Right cardiac atrium (tissue), 5 donors: Measurements from ENCODE around the gene SDCCAG8. TPM values are rescaled to one million over a fixed set of nuclear protein-coding genes. Genes with fewer than 3 reads are reported as not detected.

Experiments
- ATAC-seq, 2 donors: fragments of 200-7000 bp; cut with Tn5 transposase; one replicate each; pipeline versions ENCODE4 v1.8.0 to v1.9.1; 2020; ENCODE audit warnings: moderate library complexity in 2 of 2, mild to moderate bottlenecking in 1 of 2
- DNase-seq, 3 donors: peaks; one replicate each; pipeline ENCODE4 v3.0.0-alpha.2; 2020
- H3K27ac ChIP-seq: one replicate; pipeline ENCODE4 v1.5.1; 2013; ENCODE audit warnings: mild to moderate bottlenecking, low read length, control low read depth, moderate library complexity
- H3K27me3 ChIP-seq: one replicate; pipeline ENCODE4 v1.6.1; 2013; ENCODE audit not compliant: control insufficient read depth, insufficient read depth
- H3K4me1 ChIP-seq: one replicate; pipeline ENCODE4 v1.6.1; 2013; ENCODE audit warnings: low read length; ENCODE audit not compliant: control insufficient read depth, insufficient read depth
- H3K4me3 ChIP-seq: one replicate; pipeline ENCODE4 v1.5.1; 2013; ENCODE audit warnings: low read length, control low read depth
- H3K9me3 ChIP-seq: one replicate; pipeline ENCODE4 v1.6.1; 2013; ENCODE audit warnings: low read length; ENCODE audit not compliant: control insufficient read depth
- WGBS: extraction: QIAGEN DNeasy Blood & Tissue Kit; methylation state at CpG from one replicate; pipeline ENCODE4 v1.1.7; 2013; 5-methylcytosine and 5-hydroxymethylcytosine counted together
- intact Hi-C, 4 donors: fragments of 100-400 bp; cut with DNase I; formaldehyde crosslinking; loops; one replicate each; pipeline versions ENCODE4 v1.11.0 to v1.14.0; 2022 to 2023
- polyA plus RNA-seq: library from polyadenylated mRNA; stranded (reverse); fragments of 200-250 nt; gene quantifications from one replicate; pipeline ENCODE4 v1.2.3, GENCODE V29; 2013
- total RNA-seq, 4 donors: library from RNA; stranded (reverse); fragmentation: NEBNext Ultra II Directional; extraction: Animal tissue kit (Norgen Biotek cat#: 25700); gene quantifications; one replicate each; pipeline ENCODE4 v1.2.1, GENCODE V29; 2021
- donor health status: healthy with polysubstance abuse.
- donor health status: DM: no; HTN: yes; CAD: no.
- donor health status: DM: no; HTN: no; CAD: no.
- donor health status: DM: no; HTN: yes; CAD: no; lungs with severe emphysema.
- donor health status: DM: yes; HTN: yes; CAD: no.

SDCCAG8 gene
- total and polyA plus RNA-seq, 5 donors: 16.9 to 31.7 (median 26.6) TPM

DNA sequence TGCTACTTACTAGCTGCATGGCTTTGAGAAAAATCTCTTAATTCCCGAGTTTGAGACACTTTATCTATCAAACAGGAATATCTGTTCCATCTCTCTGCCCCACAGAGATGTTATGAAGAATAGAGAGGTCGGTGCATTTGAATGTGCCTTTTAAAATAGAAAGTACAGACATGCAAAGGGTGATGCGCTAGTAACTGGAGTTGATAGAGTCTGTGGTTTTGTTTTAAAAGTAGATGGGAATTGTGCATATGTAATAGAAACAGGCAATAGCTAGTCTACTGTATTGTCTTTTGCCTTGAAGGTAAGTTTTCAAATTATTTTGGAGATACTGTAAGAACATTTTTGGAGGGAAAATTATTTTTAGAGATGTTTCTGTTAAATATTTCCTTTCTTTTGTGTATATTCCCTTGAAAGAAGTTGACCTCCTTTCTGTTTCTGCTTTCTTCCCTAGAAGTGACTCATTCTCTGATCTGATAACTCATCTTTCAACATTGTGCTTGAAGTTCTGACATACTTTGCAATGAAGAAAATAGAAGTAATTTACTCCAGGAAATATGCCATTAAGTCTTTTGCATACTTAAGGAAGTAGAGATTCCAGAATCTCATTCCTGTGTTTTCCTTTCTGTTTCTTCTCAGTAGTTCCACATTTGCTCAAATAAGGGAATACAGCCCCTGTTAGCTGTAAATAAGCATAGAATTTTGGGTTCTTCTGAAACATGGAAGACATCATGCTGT is 151.6 kb downstream of the SDCCAG8 start:
- Histone ChIP-seq H3K27ac (no peak overlapping the region), H3K4me3 (no peak overlapping the region), H3K9me3 (no peaks in the 10 kb centered on the region), H3K4me1 (no peaks in the 10 kb centered on the region), H3K27me3 (no peaks in the 10 kb centered on the region)
- ATAC-seq (no peak), DNase-seq (no peak)
- 75% methylated on average over 3 of the region's 3 CpGs for WGBS
- intact Hi-C loops: no loop called here

GRCh38 chr1:243408479-243408878 is 152.6 kb downstream of the SDCCAG8 start:
- intact Hi-C loops: no loop called here
- DNase-seq (no peak), ATAC-seq (no peak)
- no peak overlapping the region for H3K27ac ChIP-seq
- H3K4me3 ChIP-seq: no peak overlapping the region
- no peaks in the 10 kb centered on the region for H3K4me1 ChIP-seq
- no peaks in the 10 kb centered on the region for H3K9me3 ChIP-seq
- H3K27me3 ChIP-seq: no peaks in the 10 kb centered on the region

GRCh38 chr1:243409284-243409683 is 153.4 kb downstream of the SDCCAG8 start:
- ATAC-seq (no peak), DNase-seq (no peak)
- Histone ChIP-seq H3K4me1 (no peaks in the 10 kb centered on the region), H3K27ac (no peak overlapping the region), H3K4me3 (no peak overlapping the region), H3K9me3 (no peaks in the 10 kb centered on the region), H3K27me3 (no peaks in the 10 kb centered on the region)
- WGBS: 96% methylated on average over 2 of the region's 2 CpGs
- intact Hi-C loops: no loop called here

GRCh38 chr1:243411472-243411871 is 155.6 kb downstream of the SDCCAG8 start:
- Histone ChIP-seq H3K27me3 (no peaks in the 10 kb centered on the region), H3K4me1 (no peaks in the 10 kb centered on the region), H3K27ac (no peak overlapping the region), H3K9me3 (no peaks in the 10 kb centered on the region), H3K4me3 (no peak overlapping the region)
- intact Hi-C loops: no loop called here
- ATAC-seq (no peak), DNase-seq (no peak)
- WGBS: 88% methylated on average over 5 of the region's 5 CpGs

DNA sequence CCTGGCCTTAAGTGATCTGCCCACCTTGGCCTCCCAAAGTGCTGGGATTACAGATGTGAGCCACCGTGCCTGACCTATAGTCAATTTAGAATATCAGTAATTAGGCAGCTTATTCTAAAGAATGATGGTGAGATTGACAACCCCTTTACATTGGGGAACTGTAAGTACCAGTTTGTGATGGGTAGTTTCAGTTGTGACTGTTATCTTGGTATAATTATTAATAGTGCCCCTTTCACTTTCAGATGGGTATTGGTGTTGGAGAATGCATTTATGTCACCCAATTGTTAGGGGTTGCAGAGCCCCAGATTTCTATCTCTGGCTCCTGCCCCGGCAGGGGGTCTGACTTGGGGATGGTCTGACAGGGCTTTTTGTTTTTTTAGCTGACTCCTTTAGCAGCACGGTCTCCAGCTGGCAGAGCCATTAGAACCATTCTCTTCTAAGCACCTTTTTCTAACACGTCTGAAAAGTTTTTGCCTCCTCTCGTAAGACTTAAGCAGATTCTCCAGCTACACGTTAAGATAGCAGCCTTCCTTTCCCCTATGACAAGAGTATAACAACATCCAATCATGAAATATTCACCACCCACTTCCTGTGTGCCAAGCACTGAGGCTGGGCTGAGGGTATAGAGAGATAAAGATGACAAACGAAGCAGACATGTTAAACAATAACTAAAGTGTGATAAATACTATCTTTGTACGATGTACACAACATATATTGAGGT is 157.8 kb downstream of the SDCCAG8 start:
- WGBS: 76% methylated on average over 8 of the region's 8 CpGs
- intact Hi-C loops: no loop called here

DNA sequence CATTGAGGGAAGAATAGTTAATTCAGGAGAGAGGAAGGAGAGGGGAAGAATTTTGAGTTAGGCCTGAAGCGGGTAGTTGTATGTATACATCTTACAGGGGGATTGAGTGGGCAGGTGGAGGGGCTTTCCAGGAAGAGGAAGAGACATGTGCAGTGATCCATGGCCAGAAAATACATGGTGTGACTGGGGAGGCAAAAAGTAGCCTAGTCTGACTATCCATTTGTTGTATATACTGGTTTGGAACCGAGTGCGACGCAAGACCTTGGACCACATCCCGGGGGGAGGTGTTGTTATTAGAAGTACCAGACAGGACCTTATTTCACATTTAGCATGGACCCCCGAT is 158.3 kb downstream of the SDCCAG8 start:
- intact Hi-C loops: no loop called here
- no peak for DNase-seq
- H3K27me3 ChIP-seq: no peaks in the 10 kb centered on the region
- H3K4me3 ChIP-seq: no peak overlapping the region
- 98% methylated on average over 6 of the region's 6 CpGs for WGBS
- no peak for ATAC-seq
- no peak overlapping the region for H3K27ac ChIP-seq
- H3K9me3 ChIP-seq: no peaks in the 10 kb centered on the region
- H3K4me1 ChIP-seq: no peaks in the 10 kb centered on the region

More for the DNA sequence above, 157.8 kb downstream of the SDCCAG8 start:
- Histone ChIP-seq H3K9me3 (no peaks in the 10 kb centered on the region), H3K27me3 (no peaks in the 10 kb centered on the region), H3K4me3 (no peak overlapping the region), H3K27ac (no peak overlapping the region), H3K4me1 (no peaks in the 10 kb centered on the region)
- no peak for ATAC-seq
- DNase-seq: no peak

DNA sequence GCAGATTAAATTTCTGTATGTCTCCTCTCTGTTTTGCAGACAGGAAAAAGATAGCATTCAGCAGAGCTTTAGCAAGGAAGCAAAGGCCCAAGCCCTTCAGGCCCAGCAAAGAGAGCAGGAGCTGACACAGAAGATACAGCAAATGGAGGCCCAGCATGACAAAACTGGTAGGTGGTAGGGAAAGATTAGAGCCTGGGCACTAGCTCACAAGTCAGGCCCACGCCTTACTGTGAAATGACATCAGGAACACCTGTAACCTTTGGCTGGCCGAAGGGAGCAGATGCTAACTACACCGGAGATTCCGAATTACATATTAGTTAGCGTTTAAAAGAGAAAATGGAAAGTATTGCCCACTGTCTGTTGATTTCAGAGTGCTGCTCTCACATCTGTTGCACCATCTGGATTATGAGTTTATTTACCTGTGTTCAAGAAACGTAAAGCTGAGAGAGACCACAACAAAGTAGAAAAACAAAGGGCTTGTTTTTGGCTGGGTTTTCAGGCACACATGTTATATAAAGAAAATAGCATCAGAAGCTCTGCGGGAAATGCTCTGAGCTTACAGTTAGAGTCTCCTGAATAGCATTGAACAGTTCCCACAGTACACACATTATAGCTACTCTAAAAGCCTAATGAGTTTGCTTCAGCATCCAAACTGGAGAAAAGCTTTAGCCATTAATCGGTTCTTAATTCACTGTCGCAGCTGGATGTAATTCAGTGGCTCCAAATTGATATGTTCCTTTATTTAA is 160.0 kb downstream of the SDCCAG8 start:
- no peaks in the 10 kb centered on the region for H3K9me3 ChIP-seq
- 90% methylated on average over 9 of the region's 9 CpGs for WGBS
- no peak for DNase-seq
- no peak for ATAC-seq
- H3K27ac ChIP-seq: no peak overlapping the region
- intact Hi-C loops: no loop called here
- H3K27me3 ChIP-seq: no peaks in the 10 kb centered on the region
- H3K4me3 ChIP-seq: no peak overlapping the region
- no peaks in the 10 kb centered on the region for H3K4me1 ChIP-seq

DNA sequence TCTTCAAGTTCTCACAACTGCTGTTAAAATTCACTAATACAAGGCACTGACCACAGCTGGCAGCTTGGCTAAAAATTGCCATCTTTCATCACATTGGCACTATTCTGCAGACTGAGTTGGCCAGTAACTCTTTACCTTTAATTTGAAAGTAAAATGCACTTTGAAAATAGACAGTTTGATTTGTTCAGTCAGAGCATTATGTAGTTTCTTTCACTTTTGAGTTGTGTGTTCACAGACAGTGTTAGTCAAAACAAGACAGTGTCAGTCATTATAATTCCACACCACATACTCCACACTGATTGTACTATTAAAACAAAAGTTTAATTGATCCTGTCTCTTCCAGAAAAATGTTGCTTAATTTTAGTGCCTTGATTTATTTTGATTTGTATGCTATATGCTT is 160.7 kb downstream of the SDCCAG8 start:
- intact Hi-C loops: no loop called here
- ATAC-seq: no peak
- Histone ChIP-seq H3K27me3 (no peaks in the 10 kb centered on the region), H3K4me1 (no peaks in the 10 kb centered on the region), H3K9me3 (no peaks in the 10 kb centered on the region), H3K4me3 (no peak overlapping the region), H3K27ac (no peak overlapping the region)
- no peak for DNase-seq

GRCh38 chr1:243420016-243420945 is 164.4 kb downstream of the SDCCAG8 start:
- no peaks in the 10 kb centered on the region for H3K4me1 ChIP-seq
- no peak overlapping the region for H3K27ac ChIP-seq
- H3K27me3 ChIP-seq: no peaks in the 10 kb centered on the region
- intact Hi-C loops: no loop called here
- DNase-seq (no peak), ATAC-seq (no peak)
- H3K4me3 ChIP-seq: no peak overlapping the region
- 92% methylated on average over 7 of the region's 7 CpGs for WGBS
- no peaks in the 10 kb centered on the region for H3K9me3 ChIP-seq

- ATAC-seq: no peak
- intact Hi-C loops: no loop called here
Measured at GRCh38 chr1:243420946-243421685, 165.3 kb downstream of the SDCCAG8 start.

More at GRCh38 chr1:243420946-243421685, 165.3 kb downstream of the SDCCAG8 start:
- no peak for DNase-seq
- Histone ChIP-seq H3K4me3 (no peak overlapping the region), H3K27me3 (no peaks in the 10 kb centered on the region), H3K9me3 (no peaks in the 10 kb centered on the region), H3K27ac (no peak overlapping the region), H3K4me1 (no peaks in the 10 kb centered on the region)
- 88% methylated on average over 15 of the region's 15 CpGs for WGBS
